WTC11 (cell line): ENCODE measurements around the gene CDH1. TPM values are rescaled to one million over a fixed set of nuclear protein-coding genes. Genes with fewer than 3 reads are reported as not detected.
A peak's percentile ranks its signal among the peaks of the same experiment; 100 is the strongest.

ENCODE experiments used
- ATAC-seq: fragments of 200-7000 bp; cut with Tn5 transposase; 2 replicates; pipeline ENCODE4 v1.10.0; 2021; ENCODE audit warnings: mild to moderate bottlenecking, moderate library complexity
- CTCF ChIA-PET: fragments of 300-600 bp; sonication (Branson Sonifier 250); formaldehyde crosslinking; loops from one replicate; lab custom pipeline; 2021; ENCODE audit warnings: antibody characterized with exemption; lab: Charles Lee
- POLR2A ChIA-PET: fragments of 350-600 bp; sonication (Branson Sonifier 250); formaldehyde crosslinking; loops from one replicate; lab custom pipeline; 2021; ENCODE audit warnings: antibody characterized with exemption; lab: Charles Lee
- DNase-seq: peaks from one replicate; pipeline ENCODE4 v3.0.0; 2021; ENCODE audit warnings: low spot score
- H3K27ac Mint-ChIP-seq: 2 replicates; pipeline ENCODE4 v1.8.0; 2021; ENCODE audit warnings: mixed read lengths
- H3K27me3 Mint-ChIP-seq: 2 replicates; pipeline ENCODE4 v1.8.0; 2021; ENCODE audit warnings: low read depth, mild to moderate bottlenecking, moderate library complexity, mixed read lengths
- H3K36me3 Mint-ChIP-seq: 2 replicates; pipeline ENCODE4 v1.8.0; 2021; ENCODE audit warnings: mixed read lengths
- H3K4me1 Mint-ChIP-seq: 2 replicates; pipeline ENCODE4 v1.8.0; 2022; ENCODE audit warnings: mixed read lengths
- H3K4me3 Mint-ChIP-seq: 2 replicates; pipeline ENCODE4 v1.8.0; 2021; ENCODE audit warnings: mild to moderate bottlenecking, moderate library complexity, mixed read lengths
- H3K9me3 Mint-ChIP-seq: 2 replicates; pipeline ENCODE4 v1.8.0; 2021; ENCODE audit warnings: mixed read lengths
- FOXJ3 ChIP-seq: sonication (generic); formaldehyde crosslinking; IDR thresholded peaks from 2 replicates; pipeline ENCODE4 v1.9.0; 2021; ENCODE audit warnings: missing genetic modification reagents, mild to moderate bottlenecking, borderline replicate concordance
- NFATC4 ChIP-seq: fragments of 250-450 bp; sonication (Bioruptor Pico); IDR thresholded peaks from 2 replicates; pipeline ENCODE4 v1.9.0; 2021; ENCODE audit warnings: mild to moderate bottlenecking
- PREB ChIP-seq: sonication (generic); formaldehyde crosslinking; IDR thresholded peaks from 2 replicates; pipeline ENCODE4 v1.8.1; 2022; ENCODE audit warnings: mild to moderate bottlenecking, missing genetic modification reagents, moderate library complexity, borderline replicate concordance
- RELA ChIP-seq: sonication (generic); formaldehyde crosslinking; IDR thresholded peaks from 2 replicates; pipeline ENCODE4 v1.8.1; 2022; ENCODE audit warnings: missing genetic modification reagents, mild to moderate bottlenecking, borderline replicate concordance
- USF1 ChIP-seq: sonication (generic); formaldehyde crosslinking; IDR thresholded peaks from 2 replicates; pipeline ENCODE4 v1.8.0; 2022; ENCODE audit warnings: mild to moderate bottlenecking, missing genetic modification reagents
- USF2 ChIP-seq: sonication (generic); formaldehyde crosslinking; IDR thresholded peaks from 2 replicates; pipeline ENCODE4 v1.8.1; 2023; ENCODE audit warnings: mild to moderate bottlenecking, missing genetic modification reagents, moderate library complexity
- ZBTB43 ChIP-seq: sonication (generic); formaldehyde crosslinking; IDR thresholded peaks from 2 replicates; pipeline ENCODE4 v1.8.1; 2023; ENCODE audit warnings: mild to moderate bottlenecking, missing genetic modification reagents
- ZNF219 ChIP-seq: sonication (generic); formaldehyde crosslinking; IDR thresholded peaks from 2 replicates; pipeline ENCODE4 v1.8.0; 2023; ENCODE audit warnings: missing genetic modification reagents, mild to moderate bottlenecking, borderline replicate concordance
- ZNF232 ChIP-seq: sonication (generic); formaldehyde crosslinking; IDR thresholded peaks from 2 replicates; pipeline ENCODE4 v1.8.0; 2022; ENCODE audit warnings: mild to moderate bottlenecking, missing genetic modification reagents
- ZNF416 ChIP-seq: fragments of 250-450 bp; sonication (Bioruptor Pico); IDR thresholded peaks from 2 replicates; pipeline ENCODE4 v1.9.0; 2021; ENCODE audit warnings: mild to moderate bottlenecking, inconsistent platforms
- ZNF425 ChIP-seq: fragments of 250-450 bp; sonication (Bioruptor Pico); conservative IDR thresholded peaks from 2 replicates; pipeline ENCODE4 v1.9.0; 2021; ENCODE audit warnings: mild to moderate bottlenecking
- total RNA-seq: library from RNA; stranded (reverse); gene quantifications from 3 replicates; pipeline ENCODE4 v1.2.3, GENCODE V29; 2021

The CDH1 gene
- total RNA-seq, 1 experiment from 2014 or later: 278 TPM

- ATAC-seq (no peak), DNase-seq (no peak)
- no peak for TF ChIP-seq USF1 (CRISPR knock-in tag)
- TF ChIP-seq FOXJ3 (CRISPR knock-in tag): no peak
- no peak for TF ChIP-seq USF2
- TF ChIP-seq ZNF416 (CRISPR knock-in tag): no peak
- H3K4me3 Mint-ChIP-seq: no peak overlapping the region
- POLR2A ChIA-PET: no interaction called here
- CTCF ChIA-PET: interaction anchor here (0.6 kb wide), 1 partner anchor 1382 kb away, joined by 4 read pairs; no protein-coding TSS in a partner anchor
- peak overlapping the region; percentile 67; the same call in 1 of the 2 replicates for H3K27ac Mint-ChIP-seq
- H3K36me3 Mint-ChIP-seq: peaks cover 22% of the 10 kb centered on the region
- no peaks in the 10 kb centered on the region for H3K27me3 Mint-ChIP-seq
- no peaks in the 10 kb centered on the region for H3K9me3 Mint-ChIP-seq
- peaks cover 13% of the 10 kb centered on the region for H3K4me1 Mint-ChIP-seq
Observed at GRCh38 chr16:68873635-68874471, 136.8 kb downstream of the CDH1 start.

- no peak for ATAC-seq
Observed at GRCh38 chr16:68875871-68876270, 138.8 kb downstream of the CDH1 start.

DNA sequence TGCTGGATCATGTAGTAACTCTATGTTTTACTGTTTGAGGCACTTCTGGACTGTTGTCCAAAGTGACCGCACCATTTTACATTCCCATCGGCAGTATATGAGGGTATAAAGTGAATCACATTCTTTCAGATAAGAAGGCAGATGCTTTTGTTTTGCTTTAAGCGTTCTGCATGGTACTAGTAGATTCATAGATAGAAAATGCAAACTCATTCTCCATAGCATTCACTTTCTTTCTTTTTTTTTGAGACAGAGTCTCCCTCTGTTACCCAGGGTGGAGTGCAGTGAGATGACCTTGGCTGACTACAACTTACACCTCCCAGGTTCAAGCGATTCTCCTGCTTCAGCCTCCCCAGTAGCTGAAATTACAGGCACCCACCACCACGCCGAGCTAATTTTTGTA lies 146.6 kb downstream of the CDH1 start:
- POLR2A ChIA-PET: interaction anchor here (0.6 kb wide), 1 partner anchor 18 kb away, joined by 7 read pairs; no protein-coding TSS in a partner anchor
- TF ChIP-seq ZBTB43 (CRISPR knock-in tag): no peak
- TF ChIP-seq PREB (CRISPR knock-in tag): no peak
- TF ChIP-seq, all 79 proteins: peak for 0
- CTCF ChIA-PET: no interaction called here

More at GRCh38 chr16:68875871-68876270, 138.8 kb downstream of the CDH1 start:
- POLR2A ChIA-PET: interaction anchor here (0.7 kb wide), 1 partner anchor 25 kb away, joined by 3 read pairs; no protein-coding TSS in a partner anchor
- H3K27ac Mint-ChIP-seq: no peak overlapping the region; the same call in 1 of the 2 replicates
- no peaks in the 10 kb centered on the region for H3K27me3 Mint-ChIP-seq
- no peak overlapping the region for H3K4me3 Mint-ChIP-seq
- H3K36me3 Mint-ChIP-seq: peaks cover 29% of the 10 kb centered on the region
- H3K9me3 Mint-ChIP-seq: no peaks in the 10 kb centered on the region
- no peaks in the 10 kb centered on the region for H3K4me1 Mint-ChIP-seq
- DNase-seq: no peak
- CTCF ChIA-PET: interaction anchor here (1.0 kb wide), 1 partner anchor 248 kb away, joined by 3 read pairs; no protein-coding TSS in a partner anchor
- no peak for TF ChIP-seq RELA (CRISPR knock-in tag)
- TF ChIP-seq USF2: no peak
- no peak for TF ChIP-seq ZNF219

GRCh38 chr16:68884401-68884800 lies 147.3 kb downstream of the CDH1 start:
- no peak for TF ChIP-seq NFATC4 (CRISPR knock-in tag)
- TF ChIP-seq ZNF232 (CRISPR knock-in tag): no peak
- no peak for TF ChIP-seq ZNF425 (CRISPR knock-in tag)
- no peak for TF ChIP-seq PREB (CRISPR knock-in tag)
- no peak for ATAC-seq
- Mint-ChIP-seq H3K9me3 (no peaks in the 10 kb centered on the region), H3K4me3 (no peak overlapping the region), H3K27ac (no peak overlapping the region), H3K4me1 (peaks cover 10% of the 10 kb centered on the region), H3K36me3 (peaks cover 11% of the 10 kb centered on the region), H3K27me3 (no peaks in the 10 kb centered on the region)
- CTCF ChIA-PET: no interaction called here
- DNase-seq: no peak
- POLR2A ChIA-PET: no interaction called here

More for the DNA sequence above, 146.6 kb downstream of the CDH1 start:
- no peaks in the 10 kb centered on the region for H3K27me3 Mint-ChIP-seq
- DNase-seq: no peak
- H3K27ac Mint-ChIP-seq: no peak overlapping the region
- H3K9me3 Mint-ChIP-seq: no peaks in the 10 kb centered on the region
- no peak for ATAC-seq
- no peak overlapping the region for H3K4me3 Mint-ChIP-seq
- peaks cover 10% of the 10 kb centered on the region for H3K4me1 Mint-ChIP-seq
- peaks cover 11% of the 10 kb centered on the region for H3K36me3 Mint-ChIP-seq
